ENCODE data around the gene ERCC6L.
A peak's percentile ranks its signal among the peaks of the same experiment; 100 is the strongest.

- TF ChIP-seq PAX8 (IDR thresholded peaks at IDR 0.05) (no peak), SMC3 (IDR thresholded peaks at IDR 0.05; ENCODE audit: borderline replicate concordance, low read length) (peak; percentile 78), CUX1 (IDR thresholded peaks at IDR 0.05; ENCODE audit: insufficient replicate concordance, low read depth, low read length) (no peak)
These were observed 6.7 kb upstream of the ERCC6L start for GRCh38 chrX:72245461-72246089.
